ENCODE results near the gene HOXC9. TPM values are rescaled to one million over a fixed set of nuclear protein-coding genes. Genes with fewer than 3 reads are reported as not detected.

Gene HOXC9
- total and polyA plus RNA-seq, 2 of the 4 experiments (the other 2 are of a cell fraction), result 0.26 TPM; not detected in 1

DNA sequence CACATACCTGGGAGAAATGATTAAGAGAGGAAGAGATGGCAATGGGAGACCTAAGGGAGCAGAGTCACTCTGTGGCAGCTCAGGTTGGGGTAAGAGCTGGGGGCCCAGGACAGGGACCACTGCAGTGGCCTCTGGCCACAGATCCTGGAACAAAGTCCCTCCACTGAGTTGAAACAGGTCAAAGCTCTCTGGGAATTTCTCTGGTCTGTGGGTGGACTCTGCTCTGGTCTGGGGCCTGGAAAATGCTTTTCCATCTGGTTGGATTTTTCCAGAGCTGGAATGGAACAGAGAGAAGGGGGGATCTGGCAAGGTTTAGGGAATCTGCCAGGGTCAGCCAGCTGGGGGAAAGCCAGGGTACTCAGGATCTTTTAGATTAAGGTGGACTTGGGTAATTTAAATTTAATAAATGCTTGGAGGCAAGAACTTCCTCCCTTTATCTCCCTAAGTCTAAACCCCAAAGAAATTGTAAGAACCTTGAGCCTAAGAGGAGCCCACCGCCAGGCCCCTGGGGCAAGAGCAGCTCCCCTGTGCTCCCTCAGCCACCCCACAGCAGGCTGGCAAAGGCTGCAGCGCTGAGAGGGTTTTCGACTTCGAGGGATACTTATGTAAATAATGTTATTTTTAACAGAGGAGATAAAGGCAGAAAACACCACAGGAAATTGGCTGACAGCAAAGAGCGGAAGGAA lies 11.3 kb upstream of the HOXC9 start:
- Histone ChIP-seq H3K56ac (ENCODE audit: extremely low read depth, insufficient read depth, low read length) (no peak overlapping the region), H3K9me1 (ENCODE audit: insufficient read depth, low read length) (no peaks in the 10 kb centered on the region), H4K91ac (ENCODE audit: insufficient read depth, low read depth, low read length) (no peak overlapping the region), H2BK20ac (ENCODE audit: low read depth, low read length) (no peak overlapping the region), H3K14ac (replicated peaks; ENCODE audit: low read depth, low read length) (no peak overlapping the region), H4K5ac (ENCODE audit: low read depth, low read length) (no peak overlapping the region), H3K79me1 (ENCODE audit: low read depth in 1 of 2, low read length in 2 of 2) (no peaks in the 10 kb centered on the region), H3K9me3 (ENCODE audit: control insufficient read depth, insufficient read depth, low read length) (peaks cover 13% of the 10 kb centered on the region), H3K4ac (ENCODE audit: low read depth, low read length) (no peak overlapping the region), H3K4me1 (ENCODE audit: control insufficient read depth, insufficient read depth, low read length) (0 out of 2 replicates have a peak, but pooled peaks cover 2% of the 10 kb centered on the region), H3K4me3 (ENCODE audit: insufficient read depth, low read depth, low read length) (no peak overlapping the region), H2AFZ (replicated peaks; ENCODE audit: low read length, poor library complexity) (no peak overlapping the region), H2BK15ac (ENCODE audit: low read depth, low read length) (no peak overlapping the region), H2AK5ac (ENCODE audit: low read depth, low read length) (no peak overlapping the region), H2BK120ac (ENCODE audit: low read depth, low read length) (no peak overlapping the region), H3K36me3 (ENCODE audit: control insufficient read depth, insufficient read depth, low read length) (no peaks in the 10 kb centered on the region), H3K27ac (ENCODE audit: insufficient read depth, low read length) (no peak overlapping the region), H3K9ac (ENCODE audit: low read depth, low read length) (no peak overlapping the region), H3K18ac (ENCODE audit: low read depth, low read length) (no peak overlapping the region), H3K23ac (ENCODE audit: low read depth, low read length) (no peak overlapping the region), H3K27me3 (ENCODE audit: control insufficient read depth, insufficient read depth, low read length) (peaks cover 96% of the 10 kb centered on the region), H4K20me1 (ENCODE audit: insufficient read depth, low read length) (no peaks in the 10 kb centered on the region; the same call in 1 of the 2 replicates), H2BK5ac (ENCODE audit: low read depth, low read length, poor library complexity, severe bottlenecking) (no peak overlapping the region), H4K8ac (ENCODE audit: low read depth in 2 of 2, low read length in 2 of 2) (no peak overlapping the region), H2AK9ac (replicated peaks; ENCODE audit: low read depth, low read length, poor library complexity) (no peak overlapping the region), H3K4me2 (ENCODE audit: low read depth, low read length) (no peak overlapping the region)
- ChIA-PET POLR2A (ENCODE audit: unreplicated experiment) (no interaction called here), CTCF (interaction anchor here (0.8 to 1.3 kb wide), 2 partner anchors 11 to 203 kb away, joined by 3 to 4 read pairs; partner anchors contain the start of gene HOXC9)
- in situ Hi-C loops (cut with MboI; ENCODE audit: low sequenced_read_pairs), result no loop called here
- BruUV-seq (replicated peaks), result no TSS peak
- ATAC-seq (ENCODE audit: low read depth) (no peak), DNase-seq (no peak)
- dilution Hi-C loops (cut with HindIII; ENCODE audit: low sequenced_read_pairs, unreplicated experiment), result no loop called here
- intact Hi-C loops (cut with micrococcal nuclease), result loop anchor here (5.0 kb wide), 1 partner anchor 221 kb away; no protein-coding TSS in a partner anchor
- WGBS, 2 experiments (ENCODE audit: extremely low coverage in 2 of 2, insufficient read length in 1 of 2), result no CpG with 5 or more reads among the region's 5 CpGs
- TF ChIP-seq, protein P1, sequence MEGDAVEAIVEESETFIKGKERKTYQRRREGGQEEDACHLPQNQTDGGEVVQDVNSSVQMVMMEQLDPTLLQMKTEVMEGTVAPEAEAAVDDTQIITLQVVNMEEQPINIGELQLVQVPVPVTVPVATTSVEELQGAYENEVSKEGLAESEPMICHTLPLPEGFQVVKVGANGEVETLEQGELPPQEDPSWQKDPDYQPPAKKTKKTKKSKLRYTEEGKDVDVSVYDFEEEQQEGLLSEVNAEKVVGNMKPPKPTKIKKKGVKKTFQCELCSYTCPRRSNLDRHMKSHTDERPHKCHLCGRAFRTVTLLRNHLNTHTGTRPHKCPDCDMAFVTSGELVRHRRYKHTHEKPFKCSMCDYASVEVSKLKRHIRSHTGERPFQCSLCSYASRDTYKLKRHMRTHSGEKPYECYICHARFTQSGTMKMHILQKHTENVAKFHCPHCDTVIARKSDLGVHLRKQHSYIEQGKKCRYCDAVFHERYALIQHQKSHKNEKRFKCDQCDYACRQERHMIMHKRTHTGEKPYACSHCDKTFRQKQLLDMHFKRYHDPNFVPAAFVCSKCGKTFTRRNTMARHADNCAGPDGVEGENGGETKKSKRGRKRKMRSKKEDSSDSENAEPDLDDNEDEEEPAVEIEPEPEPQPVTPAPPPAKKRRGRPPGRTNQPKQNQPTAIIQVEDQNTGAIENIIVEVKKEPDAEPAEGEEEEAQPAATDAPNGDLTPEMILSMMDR (conservative IDR thresholded peaks at IDR 0.05; ENCODE audit: low read depth, low read length), result no peak
- TF ChIP-seq MXI1 (IDR thresholded peaks at IDR 0.05; ENCODE audit: borderline replicate concordance, low read depth, low read length), result no peak
- no peak for TF ChIP-seq RFX5 (IDR thresholded peaks at IDR 0.05; ENCODE audit: low read depth, low read length)
- TF ChIP-seq CEBPB (IDR thresholded peaks at IDR 0.05; ENCODE audit: low read depth, low read length), result no peak
- TF ChIP-seq RCOR1 (IDR thresholded peaks at IDR 0.05; ENCODE audit: insufficient replicate concordance, low read length), result no peak
- TF ChIP-seq POLR2A (IDR thresholded peaks at IDR 0.05; ENCODE audit: low read depth, low read length), result no peak
- no peak for TF ChIP-seq CHD1 (IDR thresholded peaks at IDR 0.05; ENCODE audit: low read depth, low read length)
- TF ChIP-seq, protein P2, sequence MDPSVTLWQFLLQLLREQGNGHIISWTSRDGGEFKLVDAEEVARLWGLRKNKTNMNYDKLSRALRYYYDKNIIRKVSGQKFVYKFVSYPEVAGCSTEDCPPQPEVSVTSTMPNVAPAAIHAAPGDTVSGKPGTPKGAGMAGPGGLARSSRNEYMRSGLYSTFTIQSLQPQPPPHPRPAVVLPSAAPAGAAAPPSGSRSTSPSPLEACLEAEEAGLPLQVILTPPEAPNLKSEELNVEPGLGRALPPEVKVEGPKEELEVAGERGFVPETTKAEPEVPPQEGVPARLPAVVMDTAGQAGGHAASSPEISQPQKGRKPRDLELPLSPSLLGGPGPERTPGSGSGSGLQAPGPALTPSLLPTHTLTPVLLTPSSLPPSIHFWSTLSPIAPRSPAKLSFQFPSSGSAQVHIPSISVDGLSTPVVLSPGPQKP (IDR thresholded peaks at IDR 0.05; ENCODE audit: borderline replicate concordance, low read depth, low read length), result no peak
- no peak for TF ChIP-seq MAFK (IDR thresholded peaks at IDR 0.05; ENCODE audit: low read depth, low read length)
- TF ChIP-seq SMC3 (IDR thresholded peaks at IDR 0.05; ENCODE audit: low read depth, low read length), result no peak
- TF ChIP-seq RAD21 (IDR thresholded peaks at IDR 0.05; ENCODE audit: low read length), result no peak
- TF ChIP-seq MAZ (IDR thresholded peaks at IDR 0.05; ENCODE audit: borderline replicate concordance, low read depth, low read length), result no peak
- TF ChIP-seq FOS (IDR thresholded peaks at IDR 0.05; ENCODE audit: low read depth, low read length), result no peak
- TF ChIP-seq NFE2L2 (IDR thresholded peaks at IDR 0.05; ENCODE audit: low read depth, low read length), result no peak
